ENCODE measurements around the gene DYNLRB1.
A peak's percentile ranks its signal among the peaks of the same experiment; 100 is the strongest.

DYNLRB1 gene

DNA sequence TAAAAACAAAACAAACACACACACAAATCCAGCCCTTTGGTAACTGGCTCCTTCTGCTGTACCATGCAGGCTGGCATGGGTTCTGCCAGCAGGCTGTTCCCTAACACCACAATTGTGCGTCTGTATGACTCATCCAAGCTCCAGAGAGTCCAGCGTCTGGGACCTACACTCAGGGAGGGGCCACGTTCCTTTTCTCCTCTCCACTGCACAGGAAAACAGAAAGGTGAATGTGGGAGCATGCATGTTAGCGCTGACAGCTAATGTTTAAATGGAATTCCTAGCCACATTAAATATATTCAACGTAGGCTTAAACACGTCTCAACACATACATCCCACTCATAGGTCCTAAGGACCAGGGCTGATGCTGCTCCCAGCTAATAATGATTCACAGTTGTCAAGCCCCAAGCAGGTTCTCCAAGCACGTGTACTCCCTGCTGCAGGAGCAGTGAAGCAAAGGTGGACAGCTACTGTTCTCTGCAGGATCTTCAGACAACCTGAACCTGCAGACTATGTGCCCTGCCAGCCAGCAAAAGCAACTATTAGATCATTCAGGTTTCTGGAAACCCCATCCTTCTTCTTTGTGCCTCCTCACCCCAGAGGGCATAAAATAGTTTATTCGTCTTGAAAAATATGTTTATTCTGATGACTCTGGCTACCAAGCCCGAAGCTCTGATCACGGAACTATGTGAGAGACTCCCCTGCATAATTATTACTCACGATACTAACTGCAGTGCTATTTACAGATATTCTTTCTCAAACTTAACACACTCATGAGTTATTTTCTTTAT, 63.2 kb downstream of the DYNLRB1 start:
- peak; percentile 70 for DNase-seq (ENCODE audit: low spot score)

GRCh38 chr20:34579979-34580940, 64.0 kb downstream of the DYNLRB1 start:
- DNase-seq (ENCODE audit: low spot score) = no peak

- DNase-seq (ENCODE audit: low spot score) = peak; percentile 68
Measured at GRCh38 chr20:34581341-34582184, 65.3 kb downstream of the DYNLRB1 start.

DNA sequence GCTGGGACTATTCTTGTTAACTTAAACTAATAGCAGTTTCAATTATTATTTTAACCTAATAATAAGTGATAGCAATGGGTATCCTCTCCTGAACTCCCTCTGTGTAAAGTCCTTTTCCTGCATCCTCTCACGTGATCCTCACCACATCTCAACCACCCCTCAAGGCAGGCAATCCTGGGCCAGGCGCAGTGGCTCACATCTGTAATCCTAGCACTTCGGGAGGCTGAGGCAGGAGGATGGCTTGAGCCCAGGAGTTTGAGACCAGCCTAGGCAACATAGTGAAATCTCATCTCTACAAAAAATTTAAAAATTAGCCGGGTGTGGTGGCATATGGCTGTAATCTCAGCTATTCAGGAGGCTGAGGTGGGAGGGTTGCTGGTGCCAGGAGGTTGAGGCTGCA, 66.0 kb downstream of the DYNLRB1 start:
- no peak for DNase-seq (ENCODE audit: low spot score)

DNA sequence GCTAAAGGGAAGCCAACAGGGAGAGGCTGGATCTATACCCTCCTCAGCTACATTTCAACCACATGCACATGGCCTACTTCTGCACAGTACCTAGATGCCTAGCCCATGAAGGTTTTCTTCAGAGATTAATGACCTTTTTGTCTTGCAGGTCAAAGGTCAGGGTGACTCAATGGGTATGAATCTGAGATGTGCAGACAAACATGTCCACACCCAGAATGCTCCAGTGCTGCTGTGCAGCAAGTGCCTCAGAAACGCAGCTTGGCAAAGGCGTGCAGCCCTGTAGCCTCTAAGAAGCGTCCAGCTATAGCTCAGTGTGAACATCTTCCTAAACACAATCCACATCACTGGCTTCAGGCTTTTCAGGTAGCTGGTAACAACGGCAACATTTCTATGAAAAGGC, 66.7 kb downstream of the DYNLRB1 start:
- no peak for DNase-seq (ENCODE audit: low spot score)

- no peak for DNase-seq (ENCODE audit: low spot score)
Measured at GRCh38 chr20:34583544-34583943, 67.3 kb downstream of the DYNLRB1 start.

- no peak for DNase-seq (ENCODE audit: low spot score)
Measured at GRCh38 chr20:34585019-34585418, 68.8 kb downstream of the DYNLRB1 start.

DNA sequence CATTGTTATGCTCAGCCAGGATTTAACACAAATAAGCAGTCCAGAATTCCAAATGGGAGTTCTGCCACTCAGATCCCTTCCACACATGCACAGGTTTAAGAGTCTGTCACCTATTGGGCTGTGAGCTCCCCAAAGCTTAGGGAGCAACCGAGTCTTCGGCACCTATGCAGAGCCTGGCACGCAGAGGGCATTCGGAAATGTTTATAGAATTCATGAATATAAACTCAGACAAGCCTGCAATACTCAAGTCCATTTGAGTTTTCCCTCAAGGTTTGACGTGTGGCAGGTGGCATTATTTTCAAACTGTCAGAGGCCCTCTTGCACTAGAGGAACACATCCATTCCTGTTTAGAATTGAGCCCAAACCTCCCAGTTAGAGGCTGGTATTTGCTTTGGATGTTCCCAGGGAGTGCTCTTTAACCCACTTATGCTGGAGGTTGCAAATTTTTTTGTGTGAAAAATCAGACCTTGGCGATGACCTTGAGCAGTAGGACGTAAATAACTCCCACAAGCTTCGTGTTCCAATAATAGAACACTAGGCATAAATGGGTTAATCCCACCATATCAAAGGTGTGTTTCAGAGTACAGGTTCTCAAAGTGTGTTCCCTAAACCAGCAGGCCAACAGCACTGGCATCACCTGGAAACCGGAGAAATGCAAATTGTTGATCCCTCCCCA, 70.4 kb downstream of the DYNLRB1 start:
- no peak for DNase-seq (ENCODE audit: low spot score)
